Activated B cell treated with CpG ODN at 0.5 μM for 24 hours (primary cell): ENCODE measurements around the gene IL4. TPM values are rescaled to one million over a fixed set of nuclear protein-coding genes. Genes with fewer than 3 reads are reported as not detected.
A peak's percentile ranks its signal among the peaks of the same experiment; 100 is the strongest.
"Not testable (repeated sequence)": the region's sequence is repeated elsewhere in the genome, so short reads cannot be mapped to it uniquely, and the experiment has no call there.

Experiments
- ATAC-seq: fragments of 200-7000 bp; cut with Tn5 transposase; one replicate; pipeline ENCODE4 v1.10.0; 2021; ENCODE audit warnings: low read depth, mild to moderate bottlenecking, moderate library complexity
- CTCF ChIA-PET: fragments of 350-600 bp; sonication (Branson Sonifier 250); formaldehyde crosslinking; loops from one replicate; lab custom pipeline; 2021; ENCODE audit warnings: antibody characterized with exemption; lab: Charles Lee
- POLR2A ChIA-PET: fragments of 350-600 bp; sonication (Branson Sonifier 250); formaldehyde crosslinking; loops from one replicate; lab custom pipeline; 2021; ENCODE audit warnings: antibody characterized with exemption; lab: Charles Lee
- DNase-seq: peaks from one replicate; pipeline ENCODE4 v3.0.0; 2022
- H3K27ac Mint-ChIP-seq: one replicate; pipeline ENCODE4 v1.8.0; 2020; ENCODE audit warnings: mixed read lengths
- H3K27me3 Mint-ChIP-seq: one replicate; pipeline ENCODE4 v1.8.0; 2021; ENCODE audit warnings: mixed read lengths
- H3K36me3 Mint-ChIP-seq: one replicate; pipeline ENCODE4 v1.8.0; 2021; ENCODE audit warnings: low read depth, mixed read lengths
- H3K4me1 Mint-ChIP-seq: one replicate; pipeline ENCODE4 v1.8.0; 2021; ENCODE audit warnings: mixed read lengths
- H3K4me3 Mint-ChIP-seq: one replicate; pipeline ENCODE4 v1.8.0; 2020; ENCODE audit warnings: mild to moderate bottlenecking, mixed read lengths
- H3K9me3 Mint-ChIP-seq: one replicate; pipeline ENCODE4 v1.8.0; 2020; ENCODE audit warnings: mixed read lengths
- CTCF ChIP-seq: fragments of 200-600 bp; IDR thresholded peaks from one replicate; pipeline ENCODE4 v1.8.0; 2022; ENCODE audit warnings: antibody characterized with exemption, mild to moderate bottlenecking
- intact Hi-C: fragments of 100-400 bp; cut with micrococcal nuclease; formaldehyde crosslinking; loops from one replicate; pipeline ENCODE4 v1.15.1; 2024
- total RNA-seq: library from RNA; stranded (reverse); gene quantifications from 2 replicates; pipeline ENCODE4 v1.2.3, GENCODE V29; 2022

The IL4 gene
- total RNA-seq, 1 donor from 2014 or later = not detected

GRCh38 chr5:132688536-132689339 is 14.9 kb downstream of the IL4 start:
- no peaks in the 10 kb centered on the region for H3K27me3 Mint-ChIP-seq
- H3K4me1 Mint-ChIP-seq = peaks cover 22% of the 10 kb centered on the region
- no peak for TF ChIP-seq CTCF
- ChIA-PET POLR2A (no interaction called here), CTCF (no interaction called here)
- no peak overlapping the region for H3K4me3 Mint-ChIP-seq
- DNase-seq (no peak), ATAC-seq (no peak)
- H3K27ac Mint-ChIP-seq = peak overlapping the region; percentile 50
- intact Hi-C loops = no loop called here
- no peaks in the 10 kb centered on the region for H3K9me3 Mint-ChIP-seq
- H3K36me3 Mint-ChIP-seq = peaks cover 4% of the 10 kb centered on the region

- TF ChIP-seq CTCF = no peak
- H3K27ac Mint-ChIP-seq = no peak overlapping the region
These were observed 15.7 kb downstream of the IL4 start for GRCh38 chr5:132689513-132689912.

GRCh38 chr5:132690156-132690555 is 16.4 kb downstream of the IL4 start:
- intact Hi-C loops = loop anchor here (5.0 kb wide), 1 partner anchor 33 kb away; the partner anchor contains the start of gene IL13
- H3K27ac Mint-ChIP-seq = no peak overlapping the region
- DNase-seq (no peak), ATAC-seq (no peak)
- no peaks in the 10 kb centered on the region for H3K27me3 Mint-ChIP-seq
- no peak overlapping the region for H3K4me3 Mint-ChIP-seq
- CTCF ChIA-PET = no interaction called here
- peaks cover 7% of the 10 kb centered on the region for H3K36me3 Mint-ChIP-seq
- no peak for TF ChIP-seq CTCF
- H3K9me3 Mint-ChIP-seq = no peaks in the 10 kb centered on the region
- POLR2A ChIA-PET = no interaction called here
- H3K4me1 Mint-ChIP-seq = peaks cover 20% of the 10 kb centered on the region

More at GRCh38 chr5:132689513-132689912, 15.7 kb downstream of the IL4 start:
- CTCF ChIA-PET = no interaction called here
- peaks cover 4% of the 10 kb centered on the region for H3K36me3 Mint-ChIP-seq
- H3K27me3 Mint-ChIP-seq = no peaks in the 10 kb centered on the region
- H3K4me3 Mint-ChIP-seq = no peak overlapping the region
- intact Hi-C loops = no loop called here
- no peaks in the 10 kb centered on the region for H3K9me3 Mint-ChIP-seq
- POLR2A ChIA-PET = no interaction called here
- H3K4me1 Mint-ChIP-seq = peaks cover 22% of the 10 kb centered on the region
- DNase-seq (no peak), ATAC-seq (no peak)

- CTCF ChIA-PET, H3K27me3 Mint-ChIP-seq, H3K9me3 Mint-ChIP-seq, POLR2A ChIA-PET, DNase-seq, ATAC-seq, H3K27ac Mint-ChIP-seq, H3K4me3 Mint-ChIP-seq: not testable (repeated sequence)
- Mint-ChIP-seq H3K36me3 (peaks cover 17% of the 10 kb centered on the region), H3K4me1 (peaks cover 20% of the 10 kb centered on the region)
- intact Hi-C loops = loop anchor here (5.0 kb wide), 1 partner anchor 35 kb away; the partner anchor contains the start of gene IL13
These were observed 18.2 kb downstream of the IL4 start for GRCh38 chr5:132691755-132692631.

- H3K27ac Mint-ChIP-seq = no peak overlapping the region
- H3K27me3 Mint-ChIP-seq = no peaks in the 10 kb centered on the region
- no peak for DNase-seq
- no peak for TF ChIP-seq CTCF
- peaks cover 20% of the 10 kb centered on the region for H3K36me3 Mint-ChIP-seq
- CTCF ChIA-PET = no interaction called here
- no peak overlapping the region for H3K4me3 Mint-ChIP-seq
- intact Hi-C loops = loop anchor here (5.0 kb wide), 1 partner anchor 35 kb away; the partner anchor contains the start of gene IL13
- peaks cover 20% of the 10 kb centered on the region for H3K4me1 Mint-ChIP-seq
- no peak for ATAC-seq
- POLR2A ChIA-PET = no interaction called here
- no peaks in the 10 kb centered on the region for H3K9me3 Mint-ChIP-seq
These were observed 18.8 kb downstream of the IL4 start for GRCh38 chr5:132692632-132692967.
